ENCODE results near the gene ZNF100. TPM values are rescaled to one million over a fixed set of nuclear protein-coding genes. Genes with fewer than 3 reads are reported as not detected.

Gene ZNF100
- total RNA-seq, 1 experiment from 2014 or later: 12.1 TPM

- no peak overlapping the region for H3K27ac ChIP-seq (ENCODE audit: low read length)
- H3K4me1 ChIP-seq (ENCODE audit: control insufficient read depth, insufficient read depth, low read length): no peaks in the 10 kb centered on the region
- BruUV-seq (replicated peaks): no TSS peak
- no peaks in the 10 kb centered on the region for H3K9me3 ChIP-seq (ENCODE audit: control insufficient read depth, insufficient read depth, low read depth, low read length)
- TF ChIP-seq TCF7L2 (IDR thresholded peaks at IDR 0.05; ENCODE audit: low read depth, low read length): no peak
- intact Hi-C loops (cut with micrococcal nuclease; ENCODE audit: unreplicated experiment): no loop called here
- no peak overlapping the region for H3K4me3 ChIP-seq (ENCODE audit: low read depth in 2 of 2, low read length in 2 of 2)
- no peaks in the 10 kb centered on the region for H3K27me3 ChIP-seq (ENCODE audit: control insufficient read depth, insufficient read depth, low read length)
- CTCF ChIA-PET: no interaction called here
- in situ Hi-C loops (cut with HindIII; ENCODE audit: low pct_unique_long_range_greater_than_20kb, low sequenced_read_pairs): no loop called here
- ATAC-seq (no peak), DNase-seq (ENCODE audit: low read depth, low spot score) (no peak)
- no peaks in the 10 kb centered on the region for H3K36me3 ChIP-seq (ENCODE audit: control insufficient read depth, insufficient read depth, low read length)
- POLR2A ChIA-PET: interaction anchor here (0.9 kb wide), 1 partner anchor 16 kb away, joined by 3 read pairs; no protein-coding TSS in a partner anchor
These were observed 16.7 kb downstream of the ZNF100 start for GRCh38 chr19:21750586-21751128.

GRCh38 chr19:21749090-21749489 lies 18.3 kb downstream of the ZNF100 start:
- ChIA-PET CTCF (no interaction called here), POLR2A (no interaction called here)
- TF ChIP-seq TCF7L2 (IDR thresholded peaks at IDR 0.05; ENCODE audit: low read depth, low read length) (no peak), SIN3A (IDR thresholded peaks at IDR 0.05; ENCODE audit: borderline replicate concordance, insufficient read depth, low read depth, low read length) (no peak), POLR2AphosphoS5 (IDR thresholded peaks at IDR 0.05; ENCODE audit: low read depth, low read length) (no peak), REST (IDR thresholded peaks at IDR 0.05; ENCODE audit: insufficient read depth in 1 of 2, low read depth in 2 of 2, low read length in 1 of 2) (no peak)
- TF ChIP-seq, protein P1, sequence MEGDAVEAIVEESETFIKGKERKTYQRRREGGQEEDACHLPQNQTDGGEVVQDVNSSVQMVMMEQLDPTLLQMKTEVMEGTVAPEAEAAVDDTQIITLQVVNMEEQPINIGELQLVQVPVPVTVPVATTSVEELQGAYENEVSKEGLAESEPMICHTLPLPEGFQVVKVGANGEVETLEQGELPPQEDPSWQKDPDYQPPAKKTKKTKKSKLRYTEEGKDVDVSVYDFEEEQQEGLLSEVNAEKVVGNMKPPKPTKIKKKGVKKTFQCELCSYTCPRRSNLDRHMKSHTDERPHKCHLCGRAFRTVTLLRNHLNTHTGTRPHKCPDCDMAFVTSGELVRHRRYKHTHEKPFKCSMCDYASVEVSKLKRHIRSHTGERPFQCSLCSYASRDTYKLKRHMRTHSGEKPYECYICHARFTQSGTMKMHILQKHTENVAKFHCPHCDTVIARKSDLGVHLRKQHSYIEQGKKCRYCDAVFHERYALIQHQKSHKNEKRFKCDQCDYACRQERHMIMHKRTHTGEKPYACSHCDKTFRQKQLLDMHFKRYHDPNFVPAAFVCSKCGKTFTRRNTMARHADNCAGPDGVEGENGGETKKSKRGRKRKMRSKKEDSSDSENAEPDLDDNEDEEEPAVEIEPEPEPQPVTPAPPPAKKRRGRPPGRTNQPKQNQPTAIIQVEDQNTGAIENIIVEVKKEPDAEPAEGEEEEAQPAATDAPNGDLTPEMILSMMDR (IDR thresholded peaks at IDR 0.05): no peak
- H3K27me3 ChIP-seq (ENCODE audit: control insufficient read depth, insufficient read depth, low read length): no peaks in the 10 kb centered on the region
- no peak overlapping the region for H3K27ac ChIP-seq (ENCODE audit: low read length)
- BruUV-seq (replicated peaks): no TSS peak
- in situ Hi-C loops (cut with HindIII; ENCODE audit: low pct_unique_long_range_greater_than_20kb, low sequenced_read_pairs): no loop called here
- ATAC-seq (no peak), DNase-seq (ENCODE audit: low read depth, low spot score) (no peak)
- no peak overlapping the region for H3K4me3 ChIP-seq (ENCODE audit: low read depth in 2 of 2, low read length in 2 of 2)
- H3K9me3 ChIP-seq (ENCODE audit: control insufficient read depth, insufficient read depth, low read depth, low read length): no peaks in the 10 kb centered on the region
- H3K4me1 ChIP-seq (ENCODE audit: control insufficient read depth, insufficient read depth, low read length): no peaks in the 10 kb centered on the region
- intact Hi-C loops (cut with micrococcal nuclease; ENCODE audit: unreplicated experiment): no loop called here
- H3K36me3 ChIP-seq (ENCODE audit: control insufficient read depth, insufficient read depth, low read length): no peaks in the 10 kb centered on the region; the same call in 1 of the 2 replicates

- CTCF ChIA-PET: no interaction called here
- POLR2A ChIA-PET: no interaction called here
- H3K4me1 ChIP-seq (ENCODE audit: control insufficient read depth, insufficient read depth, low read length): no peaks in the 10 kb centered on the region
- no peak overlapping the region for H3K4me3 ChIP-seq (ENCODE audit: low read depth in 2 of 2, low read length in 2 of 2)
- BruUV-seq (replicated peaks): no TSS peak
- no peak overlapping the region for H3K27ac ChIP-seq (ENCODE audit: low read length)
- DNase-seq (ENCODE audit: low read depth, low spot score): no peak
- in situ Hi-C loops (cut with HindIII; ENCODE audit: low pct_unique_long_range_greater_than_20kb, low sequenced_read_pairs) (no loop called here), intact Hi-C loops (cut with micrococcal nuclease; ENCODE audit: unreplicated experiment) (no loop called here)
- H3K9me3 ChIP-seq (ENCODE audit: control insufficient read depth, insufficient read depth, low read depth, low read length): no peaks in the 10 kb centered on the region
- H3K36me3 ChIP-seq (ENCODE audit: control insufficient read depth, insufficient read depth, low read length): no peaks in the 10 kb centered on the region; the same call in 1 of the 2 replicates
- no peaks in the 10 kb centered on the region for H3K27me3 ChIP-seq (ENCODE audit: control insufficient read depth, insufficient read depth, low read length)
- no peak for ATAC-seq
- no peak for TF ChIP-seq SIN3A (IDR thresholded peaks at IDR 0.05; ENCODE audit: borderline replicate concordance, insufficient read depth, low read depth, low read length)
- TF ChIP-seq REST (IDR thresholded peaks at IDR 0.05; ENCODE audit: insufficient read depth in 1 of 2, low read depth in 2 of 2, low read length in 1 of 2): no peak
- TF ChIP-seq TCF7L2 (IDR thresholded peaks at IDR 0.05; ENCODE audit: low read depth, low read length): no peak
- no peak for TF ChIP-seq POLR2AphosphoS5 (IDR thresholded peaks at IDR 0.05; ENCODE audit: low read depth, low read length)
These were observed 19.3 kb downstream of the ZNF100 start for GRCh38 chr19:21748088-21748487.
